RCC 7860 (cell line): ENCODE results near the gene ENOX1.

Experiments
- DNase-seq: peaks from one replicate; pipeline ENCODE4 v3.0.0-alpha.2; 2015; ENCODE audit warnings: low spot score
- FAIRE-seq: peaks from 2 replicates; lab custom pipeline; 2012; peaks lifted over from hg19 to GRCh38; lab: Jason Lieb, UNC

The ENOX1 gene

DNA sequence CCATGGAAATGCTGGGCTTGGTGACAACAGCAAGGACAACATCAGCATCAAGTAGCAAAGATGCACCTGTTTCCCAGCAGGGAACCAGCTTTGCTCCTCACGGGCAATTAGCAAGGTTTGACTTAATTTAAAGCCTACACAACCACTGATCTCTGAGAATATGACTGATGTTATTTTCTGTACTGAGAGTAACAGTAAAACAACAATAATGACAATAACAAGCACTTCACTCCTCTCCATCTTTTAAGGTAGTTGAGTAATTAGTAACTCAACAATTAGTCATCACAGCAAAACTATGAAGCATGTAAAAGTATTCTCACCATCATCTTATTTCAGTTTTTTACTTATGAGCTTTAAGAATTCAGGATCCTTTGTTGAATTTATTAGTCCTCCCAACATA lies 37.3 kb downstream of the ENOX1 start:
- DNase-seq: no peak
- no peak for FAIRE-seq

DNA sequence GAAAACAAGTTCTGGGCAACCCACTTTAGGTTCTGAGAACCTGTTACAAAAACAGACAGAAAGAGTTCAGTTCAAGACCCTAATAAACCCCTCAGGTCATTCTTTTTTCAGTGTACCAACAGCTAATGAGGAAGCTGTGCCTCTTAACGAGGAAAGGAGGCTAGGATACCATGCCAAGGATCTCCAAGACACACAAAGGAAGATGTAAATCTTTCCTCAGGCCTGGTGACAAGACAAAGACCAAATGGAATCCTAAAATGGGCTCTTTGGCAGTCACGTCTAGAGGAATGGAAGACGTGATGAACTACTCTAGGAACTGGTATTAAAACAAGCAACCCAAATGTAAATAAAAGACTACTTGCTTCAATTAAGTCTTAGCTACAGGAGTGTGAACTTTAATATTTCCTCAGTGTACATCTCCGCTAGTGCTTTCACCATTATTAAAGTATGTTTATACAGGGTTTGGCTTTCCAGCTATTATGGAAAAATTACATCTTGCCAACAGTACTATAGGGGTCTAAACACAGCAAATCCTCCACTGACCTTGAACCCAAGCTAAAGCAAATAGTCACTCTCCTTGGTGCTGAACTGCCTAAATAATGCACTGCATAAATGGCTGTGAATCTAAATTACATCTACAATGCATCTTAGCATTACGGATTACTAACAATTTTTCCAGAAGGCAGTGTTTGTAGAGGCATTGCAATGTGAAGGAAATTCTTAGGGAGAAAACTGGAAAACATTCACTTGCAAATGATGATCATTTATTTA lies 42.3 kb downstream of the ENOX1 start:
- no peak for FAIRE-seq
- no peak for DNase-seq

DNA sequence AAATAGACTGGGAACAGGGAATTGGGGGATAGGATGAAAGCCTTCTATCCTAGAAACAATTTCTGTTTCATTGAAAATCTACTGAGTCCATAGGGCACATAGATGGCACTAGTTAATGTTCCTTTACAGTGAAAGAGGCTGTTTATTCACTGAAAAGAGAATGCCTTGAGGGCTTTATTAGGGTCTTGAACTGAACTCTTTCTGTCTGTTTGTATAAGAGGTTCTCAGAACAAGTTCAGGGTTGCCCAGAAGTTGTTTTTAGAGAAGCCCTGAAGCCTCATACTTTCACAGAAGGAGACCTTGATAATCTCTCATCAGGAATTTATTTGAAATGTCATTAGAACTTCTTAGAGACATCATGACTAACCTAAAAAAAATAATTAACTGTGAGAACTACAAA lies 43.9 kb downstream of the ENOX1 start:
- FAIRE-seq: no peak
- no peak for DNase-seq

DNA sequence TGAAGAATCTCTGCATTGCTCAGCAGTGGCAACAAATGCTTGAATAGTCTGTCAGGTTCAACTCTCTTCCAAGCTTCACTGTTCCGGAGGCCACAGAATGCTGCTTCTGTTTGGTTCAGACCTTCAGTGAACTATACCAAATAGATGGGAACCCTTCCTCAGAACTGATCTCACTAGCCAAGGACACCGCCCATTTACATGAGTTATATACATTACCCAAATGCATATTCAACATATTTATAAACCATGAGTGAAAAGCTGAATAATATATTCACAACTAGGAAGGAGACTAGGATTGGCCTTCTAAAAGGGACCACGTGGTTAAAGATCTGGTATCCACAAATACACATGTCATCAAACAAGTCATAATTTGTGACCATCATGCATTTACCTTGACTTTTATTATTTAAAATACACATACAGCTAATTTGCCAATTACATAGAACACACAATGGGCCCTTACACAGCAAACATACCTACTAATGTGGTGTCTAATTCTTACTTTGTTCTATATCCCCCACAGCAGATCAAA lies 49.3 kb downstream of the ENOX1 start:
- DNase-seq (no peak), FAIRE-seq (no peak)

DNA sequence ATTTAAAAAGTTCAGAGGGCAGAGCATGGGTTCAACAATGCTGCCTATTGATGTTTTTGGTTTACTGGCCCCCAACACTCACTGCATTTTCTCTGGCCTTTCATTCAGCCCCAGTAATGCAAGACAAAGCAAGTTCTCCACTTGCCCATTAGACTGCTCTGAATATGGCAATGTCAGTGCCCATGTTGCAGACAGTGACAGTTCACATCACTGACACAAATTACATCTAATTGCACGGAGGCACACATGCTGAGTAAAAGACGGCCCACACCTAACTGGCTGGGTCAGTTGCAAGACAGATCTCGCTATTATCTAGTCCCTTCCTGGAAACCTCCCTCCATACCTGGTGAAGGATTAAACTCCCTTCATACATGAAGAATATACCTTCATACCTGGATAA lies 54.0 kb downstream of the ENOX1 start:
- DNase-seq: no peak

DNA sequence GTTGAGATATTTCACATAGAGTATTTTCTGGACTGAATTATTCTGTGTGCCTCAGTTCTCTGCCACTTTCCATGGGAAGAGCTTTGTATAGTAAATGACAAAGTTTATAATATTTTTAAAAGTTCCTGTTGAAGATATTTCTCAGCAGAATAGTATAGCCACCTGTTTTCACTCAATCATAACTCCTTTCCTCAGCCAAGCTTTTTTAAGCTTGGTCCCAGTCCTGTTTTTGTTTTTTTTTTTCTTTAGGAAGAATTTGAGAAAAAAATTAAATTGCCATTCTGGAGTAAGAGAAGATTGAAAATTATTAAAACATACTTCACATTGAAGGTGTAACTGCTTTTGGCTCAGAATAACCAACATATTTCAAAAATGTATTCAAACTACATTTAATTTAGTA lies 55.5 kb downstream of the ENOX1 start:
- FAIRE-seq (no peak), DNase-seq (no peak)

More for the DNA sequence above, 54.0 kb downstream of the ENOX1 start:
- FAIRE-seq: no peak

DNA sequence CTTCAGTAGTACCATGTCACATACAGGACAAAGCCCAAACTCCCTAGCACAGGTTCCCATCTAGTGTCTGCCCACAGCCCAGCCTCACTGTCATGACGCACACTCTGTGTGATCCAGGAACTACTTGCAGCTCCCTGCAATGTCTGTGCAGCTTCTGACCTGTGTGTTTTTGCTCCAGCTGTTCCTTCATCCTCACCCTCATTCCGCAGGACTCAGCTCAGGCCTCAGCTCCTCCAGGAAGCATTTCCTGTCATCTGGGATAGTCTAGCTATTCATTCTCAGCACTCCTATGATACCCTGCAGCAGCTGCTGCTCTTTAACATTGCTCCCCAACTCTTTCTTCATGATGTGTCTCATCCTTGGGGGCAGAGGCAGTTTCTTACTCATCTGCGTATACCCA lies 56.1 kb downstream of the ENOX1 start:
- DNase-seq: no peak
- FAIRE-seq: no peak

DNA sequence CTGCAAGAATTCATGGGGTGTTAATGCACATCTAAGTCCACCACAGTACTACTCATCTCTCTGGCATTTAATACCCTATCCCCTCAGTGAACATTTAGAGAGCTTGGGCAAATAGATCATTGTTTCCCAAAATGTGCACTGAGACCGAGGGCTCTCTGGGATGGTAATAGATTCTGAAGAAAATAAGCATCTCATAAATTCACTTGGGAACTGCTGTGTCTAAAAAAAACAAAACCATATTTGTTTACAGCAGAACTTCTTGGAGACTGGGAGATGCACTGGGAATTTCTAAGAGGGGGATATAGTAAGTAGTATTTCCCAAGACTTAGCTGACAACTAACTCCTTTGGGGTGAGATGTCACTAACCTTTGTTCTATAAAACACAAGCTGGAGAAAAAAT lies 58.4 kb downstream of the ENOX1 start:
- FAIRE-seq (no peak), DNase-seq (no peak)

DNA sequence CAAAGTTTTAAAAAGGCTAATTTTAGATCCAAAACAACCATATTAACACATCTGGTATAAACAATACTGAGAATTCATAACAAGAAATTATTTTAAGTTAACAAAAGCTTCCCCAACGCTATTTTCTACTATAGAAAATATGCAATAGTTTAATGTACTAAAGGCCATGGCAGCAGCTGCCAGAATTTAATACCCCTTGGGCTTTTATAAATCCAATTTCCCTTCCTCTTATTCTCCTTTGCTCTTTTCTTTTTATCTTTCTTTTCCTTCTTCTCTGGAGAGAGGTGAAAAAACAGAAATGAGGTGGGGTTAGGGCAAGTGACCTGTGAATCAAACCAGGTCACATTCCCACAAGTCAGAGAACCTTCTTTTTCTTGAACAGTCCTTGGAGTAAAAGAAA lies 58.9 kb downstream of the ENOX1 start:
- DNase-seq: no peak
- FAIRE-seq: no peak

DNA sequence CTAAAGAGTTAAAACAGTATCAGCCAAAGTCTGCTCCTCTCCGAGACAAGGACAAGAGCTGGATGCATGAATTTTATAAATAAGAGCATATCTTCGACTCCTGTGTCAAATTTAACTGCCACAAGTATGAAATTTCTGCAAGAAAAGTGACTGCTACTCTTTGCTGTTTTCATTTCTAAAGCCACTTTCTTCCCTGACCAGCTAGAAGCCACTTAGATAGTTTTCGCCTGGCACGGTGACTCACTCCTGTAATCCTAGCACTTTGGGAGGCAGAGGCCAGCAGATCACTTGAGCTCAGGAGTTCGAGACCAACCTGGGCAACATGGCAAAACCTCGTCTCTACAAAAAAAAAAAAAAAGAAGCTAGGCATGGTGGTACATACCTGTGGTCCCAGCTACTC lies 61.3 kb downstream of the ENOX1 start:
- FAIRE-seq: no peak

DNA sequence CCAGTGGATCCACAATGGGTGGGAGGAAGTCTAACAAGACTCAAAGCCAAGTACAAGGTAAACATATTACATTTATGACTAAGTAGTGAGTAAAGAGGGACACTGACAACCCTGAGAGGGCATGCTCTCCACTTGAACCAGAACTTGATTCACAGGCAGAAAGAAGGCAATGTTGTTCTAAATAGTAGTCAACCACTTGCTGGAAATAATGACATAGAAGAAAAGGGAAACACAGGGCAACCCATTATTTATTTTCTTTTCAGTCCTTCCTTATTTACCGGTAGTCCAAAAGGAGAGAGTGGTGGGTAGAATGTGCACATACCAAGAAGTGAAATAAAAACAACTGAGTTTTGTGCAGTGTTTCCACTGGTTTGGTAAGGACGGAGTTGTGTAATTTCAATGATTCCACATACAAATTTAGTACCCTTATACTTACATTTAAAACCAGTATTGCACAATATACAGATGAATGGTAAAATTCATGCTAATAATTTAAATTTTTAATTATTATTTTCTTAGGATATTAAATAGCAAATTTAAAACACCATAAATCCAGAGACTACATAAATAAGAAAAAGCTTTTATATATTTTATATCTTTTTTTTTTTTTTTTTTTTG lies 65.9 kb downstream of the ENOX1 start:
- DNase-seq (no peak), FAIRE-seq (no peak)

More for the DNA sequence above, 61.3 kb downstream of the ENOX1 start:
- no peak for DNase-seq

DNA sequence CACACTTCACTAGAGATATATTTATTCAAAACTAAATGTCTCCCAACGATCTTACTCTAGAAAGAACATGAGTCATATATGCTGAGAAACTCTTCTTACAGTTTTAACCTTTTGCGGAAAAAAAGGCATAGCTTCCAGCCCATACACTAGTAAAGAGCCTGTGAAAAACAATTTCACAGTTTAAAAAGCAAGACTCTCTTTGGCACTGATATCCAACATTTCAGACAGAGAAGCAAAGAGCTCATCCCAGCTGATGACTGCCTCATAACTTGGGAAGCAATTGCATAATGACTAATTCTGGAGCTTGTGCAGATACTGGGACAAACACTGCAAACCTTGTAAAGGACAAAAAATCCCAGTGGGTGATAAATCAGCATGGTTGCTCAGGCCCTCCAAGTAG lies 88.0 kb downstream of the ENOX1 start:
- DNase-seq (no peak), FAIRE-seq (no peak)

DNA sequence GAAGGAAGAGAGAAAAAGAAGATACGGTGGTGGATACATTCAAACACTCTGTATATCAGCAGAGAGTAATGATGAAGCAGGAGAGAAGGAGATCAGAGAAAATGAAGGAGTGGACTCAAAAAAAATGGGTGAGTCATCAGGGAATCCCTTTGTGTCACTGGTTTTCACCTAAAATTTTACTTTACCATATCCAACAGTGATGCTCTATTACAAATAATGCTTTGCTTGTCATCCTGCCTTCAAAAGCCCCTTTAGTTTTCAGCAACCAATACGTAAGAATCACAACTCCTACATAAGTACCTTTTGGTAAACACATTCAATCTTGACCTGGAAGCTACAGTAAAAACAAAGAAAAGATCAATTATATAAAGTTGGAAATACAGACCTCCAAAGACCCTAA lies 88.8 kb downstream of the ENOX1 start:
- FAIRE-seq (no peak), DNase-seq (no peak)

DNA sequence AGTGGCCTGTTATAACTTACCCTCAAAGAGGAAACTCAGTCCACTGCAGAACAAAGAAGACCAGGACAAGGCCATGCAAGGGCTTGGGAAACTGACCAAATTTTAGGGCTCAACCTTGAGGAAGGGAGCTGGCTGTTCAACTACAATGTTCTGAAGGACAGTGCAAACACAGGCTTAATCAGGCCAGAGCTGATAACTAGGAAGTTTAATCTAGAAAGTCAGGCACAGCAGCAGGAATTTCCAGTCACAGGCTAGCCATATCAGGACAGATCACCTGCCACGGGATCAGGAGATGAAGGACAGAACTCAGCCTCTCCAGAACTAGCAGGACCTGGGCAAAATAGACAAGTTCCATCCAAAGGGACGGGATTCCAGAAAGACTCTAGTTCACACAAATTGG lies 89.4 kb downstream of the ENOX1 start:
- no peak for FAIRE-seq

DNA sequence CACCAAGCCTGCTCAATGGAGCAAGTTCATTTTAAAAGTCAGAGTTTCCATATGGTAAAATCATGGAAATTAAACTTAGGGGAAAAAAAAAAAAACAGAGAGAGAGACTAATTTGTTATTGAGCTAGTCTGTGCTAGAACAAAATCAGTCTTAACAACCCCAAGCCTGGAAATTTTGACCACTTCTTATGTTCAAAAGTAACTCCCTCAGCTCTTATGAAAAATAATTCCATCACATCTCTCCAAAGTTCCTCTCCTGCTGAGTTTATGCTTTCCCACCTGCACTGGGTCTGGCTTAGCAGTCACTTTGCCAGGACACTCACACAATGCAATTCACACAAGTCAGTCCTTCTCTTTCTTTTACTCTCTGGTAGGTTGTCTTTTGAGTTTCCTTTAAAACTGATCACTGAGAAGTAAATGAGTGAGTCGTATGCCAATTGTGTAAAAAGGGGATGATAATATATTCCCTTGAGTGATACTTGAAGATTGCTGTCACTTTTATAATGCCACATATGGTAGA lies 92.6 kb downstream of the ENOX1 start:
- no peak for FAIRE-seq

More for the DNA sequence above, 89.4 kb downstream of the ENOX1 start:
- DNase-seq: no peak

DNA sequence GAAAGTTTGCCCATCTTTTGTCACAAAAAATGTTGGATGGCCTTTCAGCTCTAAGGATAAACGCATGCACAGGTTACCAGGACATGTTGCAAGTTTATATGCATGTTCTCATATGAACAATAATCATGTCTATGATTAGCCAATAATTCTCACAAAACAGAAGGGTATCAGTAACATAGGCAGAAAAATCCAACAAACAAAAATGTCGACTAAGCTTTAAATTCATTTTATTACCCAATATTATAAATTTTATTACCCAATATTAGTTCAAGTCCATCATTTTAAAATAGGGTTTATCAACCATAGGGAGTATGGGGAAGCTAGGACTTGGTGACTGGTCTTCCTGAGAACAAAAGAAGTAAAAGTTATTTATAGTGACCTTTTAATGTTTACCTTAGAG lies 93.1 kb downstream of the ENOX1 start:
- no peak for FAIRE-seq
- DNase-seq: no peak

More for the DNA sequence above, 92.6 kb downstream of the ENOX1 start:
- no peak for DNase-seq

DNA sequence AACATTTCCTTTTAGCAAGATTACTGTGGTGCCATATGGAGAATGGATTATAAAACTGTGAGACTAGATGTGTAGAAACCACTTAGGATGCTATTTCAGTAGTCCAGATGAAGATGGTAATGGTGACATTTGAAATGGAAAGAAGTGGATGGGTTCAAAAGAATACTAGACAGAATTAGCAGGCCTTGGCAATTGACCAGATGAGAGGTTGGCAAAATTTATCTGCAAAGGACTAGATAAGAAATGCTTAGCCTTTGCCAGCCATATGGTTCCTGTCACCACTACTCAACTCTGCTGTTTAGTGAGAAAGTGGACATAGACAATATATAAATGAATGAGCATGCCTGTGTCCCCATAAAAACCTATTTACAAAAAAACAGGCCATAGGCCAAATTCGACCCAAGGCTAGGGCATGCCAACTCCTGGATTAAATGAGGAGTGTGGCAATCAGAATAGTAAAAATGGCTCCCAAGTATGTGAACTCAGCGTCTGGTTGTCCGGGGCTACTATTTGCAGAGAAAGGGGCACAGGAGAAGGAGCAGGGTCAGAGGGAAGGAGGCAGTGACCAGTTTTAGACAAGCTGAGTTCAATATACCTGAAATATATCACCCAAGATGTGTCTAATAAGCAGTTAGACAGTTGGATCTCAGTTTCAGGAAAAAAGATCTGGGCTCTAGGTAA lies 98.4 kb downstream of the ENOX1 start:
- DNase-seq (no peak), FAIRE-seq (no peak)

DNA sequence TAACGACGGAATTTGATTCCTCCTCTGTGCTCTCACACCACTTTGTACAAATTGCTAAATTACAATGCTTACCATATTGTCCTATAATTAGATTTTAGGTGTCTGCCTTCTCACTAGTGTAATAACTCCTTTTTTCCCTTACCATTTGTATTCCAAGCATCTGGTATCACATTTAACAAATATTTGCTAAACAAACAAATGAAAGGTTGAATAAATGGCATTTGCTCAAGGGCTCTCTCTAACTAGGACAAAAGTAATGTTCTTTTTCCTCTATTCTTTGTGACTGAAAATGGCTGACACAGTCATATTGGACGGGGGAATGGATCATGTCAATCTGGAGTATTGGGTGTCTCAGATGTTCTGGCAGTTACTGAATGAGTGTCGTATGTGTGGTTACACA lies 99.7 kb downstream of the ENOX1 start:
- DNase-seq (no peak), FAIRE-seq (no peak)

DNA sequence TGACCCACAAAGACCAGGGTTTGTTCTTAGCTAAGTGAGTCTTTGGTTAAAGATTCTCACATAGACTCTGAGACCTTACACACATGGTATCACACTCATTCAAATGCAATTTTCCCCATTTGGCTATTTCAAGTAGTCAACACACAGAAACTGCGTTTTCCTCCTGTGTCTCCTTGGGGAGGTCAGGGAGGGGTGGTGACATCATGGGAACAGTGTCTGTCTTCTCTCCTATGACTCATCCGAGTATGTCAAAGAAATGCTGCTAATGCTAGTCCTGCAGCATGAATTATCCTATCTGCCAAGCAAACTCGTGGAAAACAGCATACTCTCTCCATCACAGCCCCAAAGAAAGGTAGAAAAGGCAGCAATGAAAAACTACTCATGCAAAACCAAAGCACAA lies 100.2 kb downstream of the ENOX1 start:
- peak; percentile 47 for DNase-seq
- no peak for FAIRE-seq

DNA sequence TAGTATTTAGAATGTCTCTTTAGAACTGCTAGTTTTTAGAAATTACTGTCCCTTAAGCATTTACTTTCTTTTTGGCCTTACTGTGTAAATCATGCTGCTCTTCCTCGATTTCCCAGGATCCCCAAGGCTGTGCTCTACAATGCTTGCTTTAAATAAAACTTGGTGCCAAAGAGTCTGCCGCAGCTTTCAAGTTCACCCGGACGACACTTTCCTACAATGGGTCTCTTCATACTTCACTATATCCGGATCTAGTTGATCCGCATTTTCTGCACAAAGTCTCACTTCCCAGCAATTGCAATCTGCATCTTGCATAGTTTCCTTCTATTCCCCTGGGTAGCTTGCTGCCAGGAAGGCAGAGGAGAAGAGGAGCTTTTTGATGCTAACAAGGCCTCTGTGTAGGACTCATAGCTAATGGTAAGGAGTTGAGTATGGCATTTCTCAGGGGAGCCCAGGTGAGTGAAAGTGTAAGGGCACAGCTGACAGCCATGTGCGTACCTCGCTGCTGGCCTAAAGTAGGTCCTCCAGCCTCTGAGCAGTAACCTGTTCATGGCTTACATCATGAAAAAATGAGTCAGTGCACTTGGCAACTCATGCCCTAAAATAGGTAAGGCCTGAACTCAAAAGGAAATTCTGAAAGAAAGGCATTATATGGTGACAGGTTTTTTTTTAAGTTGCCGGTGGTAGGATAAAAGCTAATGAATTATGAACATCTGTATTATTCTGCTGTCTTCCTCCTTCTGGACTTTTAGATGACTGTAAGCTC lies 101.6 kb downstream of the ENOX1 start:
- DNase-seq (no peak), FAIRE-seq (no peak)

DNA sequence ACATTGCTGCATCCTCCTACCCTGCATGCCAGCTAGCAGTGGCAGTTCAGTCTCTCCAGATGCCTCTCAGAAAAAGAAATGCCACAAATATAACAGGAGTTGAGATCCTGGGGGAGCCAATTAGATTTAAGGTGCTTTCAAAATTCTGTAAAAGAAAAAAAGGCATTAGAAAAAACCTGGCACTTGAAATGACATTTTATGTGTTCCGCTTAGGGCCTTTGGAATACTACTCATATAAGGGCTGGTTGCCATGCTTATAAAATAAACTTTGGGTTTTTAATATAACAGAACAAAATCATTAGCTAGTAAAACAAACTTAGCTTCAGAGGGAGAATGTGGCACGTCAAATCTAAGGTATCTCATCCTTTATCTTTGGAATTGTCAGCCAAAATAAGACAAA lies 104.1 kb downstream of the ENOX1 start:
- no peak for DNase-seq
- FAIRE-seq: no peak
